GM21367 (cell line): ENCODE data around the gene NUP98.
"Not testable (repeated sequence)": the region's sequence is repeated elsewhere in the genome, so short reads cannot be mapped to it uniquely, and the experiment has no call there.

ENCODE experiments used
- ATAC-seq: cut with Tn5 transposase; IDR thresholded peaks from one replicate; pipeline ENCODE4 v1.9.1; 2021; ENCODE audit not compliant: unreplicated experiment

The NUP98 gene

DNA sequence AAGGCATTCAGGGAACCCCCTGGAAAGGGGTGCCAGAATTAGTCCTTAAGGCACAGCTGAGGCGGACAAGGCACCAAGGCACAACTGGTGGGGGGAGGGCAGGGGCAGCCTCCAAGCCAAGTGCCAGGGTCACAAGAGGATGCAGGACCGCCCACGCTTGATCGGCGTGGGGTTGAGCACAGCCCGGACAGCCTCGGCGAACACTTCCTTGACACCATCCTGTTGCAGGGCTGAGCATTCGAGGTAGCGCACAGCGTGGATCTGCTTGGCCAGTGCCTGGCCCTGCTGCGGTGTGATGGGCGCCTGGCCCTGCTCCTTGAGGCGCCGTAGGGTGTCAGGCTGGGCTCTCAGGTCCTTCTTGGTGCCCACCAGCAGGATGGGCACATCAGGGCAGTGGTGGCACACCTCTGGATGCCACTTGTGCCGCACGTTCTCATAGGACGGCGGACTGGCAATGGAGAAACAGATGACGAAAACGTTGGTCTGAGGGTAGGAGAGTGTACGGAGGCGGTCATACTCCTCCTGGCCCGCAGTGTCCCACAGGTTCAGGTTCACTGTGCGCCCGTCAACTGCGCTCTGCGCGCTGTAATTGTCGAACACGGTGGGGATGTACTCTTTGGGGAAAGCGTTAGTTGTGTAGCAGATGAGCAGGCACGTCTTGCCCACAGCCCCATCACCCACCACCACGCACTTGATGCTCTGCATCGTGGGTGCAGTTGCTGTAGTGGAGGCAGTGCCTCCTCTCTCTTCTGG is 30.3 kb upstream of the NUP98 start:
- ATAC-seq: no peak

DNA sequence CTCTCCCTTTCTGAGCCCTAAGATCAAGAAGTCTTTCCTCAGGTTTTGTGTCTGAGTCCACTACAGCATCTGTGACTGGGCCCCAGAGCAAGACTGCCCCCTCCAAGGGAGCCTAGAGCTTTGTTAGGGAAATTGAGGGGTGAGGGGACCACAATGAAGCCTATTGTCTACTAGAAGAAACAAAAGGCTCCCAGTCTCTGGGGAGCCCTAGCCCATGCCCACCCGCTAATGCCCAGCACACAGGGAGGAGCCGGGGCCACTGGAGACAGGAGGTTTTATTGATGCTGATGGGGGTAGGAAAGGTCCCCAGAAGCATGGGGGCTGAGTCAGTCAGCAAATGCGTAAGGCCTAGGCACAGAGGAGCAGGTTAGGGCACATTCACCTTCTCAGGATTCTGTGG is 29.4 kb upstream of the NUP98 start:
- ATAC-seq: no peak

- ATAC-seq: no peak
Measured at GRCh38 chr11:3825473-3826154, 28.3 kb upstream of the NUP98 start.

GRCh38 chr11:3824714-3825472 is 27.5 kb upstream of the NUP98 start:
- peak; percentile 80 for ATAC-seq

DNA sequence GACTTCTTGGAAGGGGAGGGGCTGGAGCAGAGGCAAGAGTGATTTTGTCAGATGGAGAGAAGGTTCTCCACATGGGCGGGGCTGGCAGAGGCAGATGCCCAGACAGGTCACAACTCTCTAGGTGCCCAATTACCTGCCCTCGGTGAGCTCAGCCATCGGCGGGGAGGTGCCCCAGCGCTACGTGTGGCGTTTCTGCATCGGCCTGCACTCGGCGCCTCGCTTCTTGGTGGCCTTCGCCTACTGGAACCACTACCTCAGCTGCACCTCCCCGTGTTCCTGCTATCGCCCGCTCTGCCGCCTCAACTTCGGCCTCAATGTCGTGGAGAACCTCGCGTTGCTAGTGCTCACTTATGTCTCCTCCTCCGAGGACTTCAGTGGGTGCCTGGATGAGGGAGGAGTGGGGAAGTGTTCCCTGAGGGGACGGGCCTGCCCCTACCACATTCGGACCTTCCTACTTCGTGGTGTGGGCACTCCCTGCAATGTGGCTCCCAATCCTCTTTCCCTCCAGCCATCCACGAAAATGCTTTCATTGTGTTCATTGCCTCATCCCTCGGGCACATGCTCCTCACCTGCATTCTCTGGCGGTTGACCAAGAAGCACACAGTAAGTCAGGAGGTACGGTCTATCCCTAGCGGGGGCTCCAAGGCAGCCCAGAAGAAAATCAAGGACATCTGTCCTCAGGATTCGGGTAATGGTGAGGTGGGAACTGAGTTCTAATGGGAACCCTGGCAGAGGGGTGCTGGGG is 26.6 kb upstream of the NUP98 start:
- ATAC-seq: no peak

DNA sequence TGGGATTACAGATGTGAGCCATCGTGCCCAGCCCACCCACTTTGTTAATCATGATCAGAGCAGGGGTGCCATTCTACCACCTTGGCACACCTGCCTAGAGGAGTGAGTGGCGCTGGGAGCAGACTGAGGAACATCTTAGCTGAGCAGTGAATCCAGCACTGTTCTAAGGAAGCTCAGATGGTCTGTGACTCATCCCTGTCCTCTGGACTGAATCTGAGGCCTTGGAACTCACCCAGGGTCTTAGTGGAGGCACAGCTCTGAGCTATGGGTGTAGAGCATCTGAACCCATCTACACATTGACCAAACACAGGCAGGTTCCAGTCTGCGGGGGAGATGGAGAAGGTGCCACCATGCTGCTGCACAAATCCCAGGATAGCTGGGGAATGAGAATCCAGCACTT is 25.9 kb upstream of the NUP98 start:
- no peak for ATAC-seq

GRCh38 chr11:3822312-3822711 is 25.0 kb upstream of the NUP98 start:
- ATAC-seq: no peak

- ATAC-seq: no peak
Measured at GRCh38 chr11:3820971-3821370, 23.6 kb upstream of the NUP98 start.

- no peak for ATAC-seq
Measured at GRCh38 chr11:3817181-3817800, 19.9 kb upstream of the NUP98 start.

- no peak for ATAC-seq
Measured at GRCh38 chr11:3816673-3817072, 19.3 kb upstream of the NUP98 start.

- ATAC-seq: no peak
Measured at GRCh38 chr11:3815845-3816244, 18.5 kb upstream of the NUP98 start.

- ATAC-seq: not testable (repeated sequence)
Measured at GRCh38 chr11:3814832-3815231, 17.5 kb upstream of the NUP98 start.

DNA sequence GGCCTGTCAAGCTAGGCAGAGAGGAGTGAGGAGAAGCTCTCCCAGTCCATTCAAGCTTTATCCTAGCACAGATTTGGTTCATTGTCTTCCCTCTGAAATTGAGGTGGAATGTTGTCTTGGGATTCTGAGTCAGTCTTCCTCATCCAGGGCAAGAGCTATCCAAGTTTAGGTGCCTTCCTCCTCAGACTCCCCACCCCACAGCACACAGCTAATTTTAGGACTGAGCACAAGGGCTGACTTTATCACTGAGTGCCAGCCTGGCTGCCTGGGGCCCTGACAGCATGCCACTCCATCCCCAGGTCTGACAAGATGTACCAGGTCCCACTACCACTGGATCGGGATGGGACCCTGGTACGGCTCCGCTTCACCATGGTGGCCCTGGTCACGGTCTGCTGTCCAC is 13.6 kb upstream of the NUP98 start:
- no peak for ATAC-seq

- ATAC-seq: no peak
Measured at GRCh38 chr11:3810446-3810845, 13.1 kb upstream of the NUP98 start.

GRCh38 chr11:3809624-3809928 is 12.2 kb upstream of the NUP98 start:
- ATAC-seq: no peak

GRCh38 chr11:3808861-3809623 is 11.7 kb upstream of the NUP98 start:
- ATAC-seq: peak; percentile 72

DNA sequence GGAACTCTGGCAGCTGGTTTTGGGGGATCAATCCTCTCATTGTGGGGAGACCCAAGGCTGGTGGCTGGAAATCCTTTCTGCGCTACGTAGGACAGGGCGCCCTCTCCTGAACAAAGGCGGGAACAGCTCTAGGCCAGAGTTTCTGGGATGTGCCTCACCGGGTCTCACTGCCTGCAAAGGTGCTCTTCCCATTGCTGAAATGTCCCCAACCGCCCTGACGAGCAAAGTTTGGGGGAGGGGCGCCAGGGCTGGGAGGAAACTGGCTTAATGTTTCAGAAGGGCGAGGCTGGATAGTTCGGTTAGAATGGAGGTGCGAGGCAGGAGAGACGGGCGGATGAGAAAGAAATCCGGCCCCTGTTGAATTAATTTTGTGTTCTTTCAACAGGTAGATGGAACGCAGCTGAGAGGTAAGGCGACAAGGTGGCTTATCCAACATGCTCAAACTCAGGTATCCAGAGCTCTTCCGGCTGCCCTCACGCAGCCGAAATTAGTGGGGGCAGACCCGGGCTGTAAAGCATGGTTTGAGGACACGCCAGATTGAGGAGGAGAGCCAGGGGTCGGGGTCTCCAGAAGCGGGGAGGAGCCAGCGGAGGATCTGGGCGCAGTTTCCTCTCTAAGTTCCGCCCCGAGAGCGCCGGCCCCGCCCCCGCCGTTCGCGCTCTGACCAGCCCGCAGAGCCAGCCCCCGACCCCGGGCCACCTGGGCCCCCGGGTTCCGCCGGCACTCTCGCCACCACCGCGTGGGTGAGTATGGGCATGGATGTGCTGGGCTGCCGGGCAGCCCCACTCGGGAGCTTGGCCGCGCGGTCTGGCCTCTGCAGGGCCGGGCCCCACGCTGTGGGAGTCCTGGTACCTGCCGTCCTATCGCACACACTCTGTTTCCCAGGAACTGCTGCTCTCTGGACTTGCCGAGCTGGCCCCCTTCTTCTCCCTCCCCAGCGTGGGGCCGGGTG is 10.8 kb upstream of the NUP98 start, which contains the start of gene PGAP2:
Gene PGAP2 (plus strand): TSS at position 652 of the 952 bp plus-strand sequence. CDS start 2,700 bp downstream, outside the sequence.
- peak; percentile 50 for ATAC-seq

- no peak for ATAC-seq
Measured at GRCh38 chr11:3803726-3804495, 6.6 kb upstream of the NUP98 start.
